DOHH2 (cell line): ENCODE data around the gene MACROD2.

Experiments
- H3F3A ChIP-seq: fragments of 200-600 bp; sonication (generic), shearing (Covaris generic); 2 replicates; pipeline ENCODE4 v1.6.0; 2016; ENCODE audit warnings: antibody characterized with exemption, mild to moderate bottlenecking; ENCODE audit not compliant: control insufficient read depth, insufficient read depth
- H3K27ac ChIP-seq: fragments of 200-600 bp; sonication (generic); 2 replicates; pipeline ENCODE4 v1.5.1; 2014; ENCODE audit warnings: low read depth, mild to moderate bottlenecking, low read length, moderate library complexity
- H3K27me3 ChIP-seq: fragments of 200-600 bp; sonication (generic); 2 replicates; pipeline ENCODE4 v1.6.1; 2014; ENCODE audit warnings: mild to moderate bottlenecking, low read length, mixed read lengths; ENCODE audit not compliant: control insufficient read depth
- H3K36me3 ChIP-seq: fragments of 200-600 bp; sonication (generic); 2 replicates; pipeline ENCODE4 v1.6.1; 2014; ENCODE audit warnings: mild to moderate bottlenecking, low read length, moderate library complexity, mixed read lengths; ENCODE audit not compliant: control insufficient read depth
- H3K4me1 ChIP-seq: fragments of 200-600 bp; sonication (generic); 2 replicates; pipeline ENCODE4 v1.6.1; 2014; ENCODE audit warnings: mild to moderate bottlenecking, low read length, mixed read lengths; ENCODE audit not compliant: control insufficient read depth
- H3K4me2 ChIP-seq: fragments of 200-600 bp; sonication (generic); 2 replicates; pipeline ENCODE4 v1.6.0; 2014; ENCODE audit warnings: mild to moderate bottlenecking, low read length, moderate library complexity
- H3K4me3 ChIP-seq: fragments of 200-600 bp; sonication (generic); 2 replicates; pipeline ENCODE4 v1.5.1; 2014; ENCODE audit warnings: mild to moderate bottlenecking, low read length, mixed read lengths
- H3K79me2 ChIP-seq: fragments of 200-600 bp; sonication (generic); 2 replicates; pipeline ENCODE4 v1.6.1; 2014; ENCODE audit warnings: mild to moderate bottlenecking, low read length, mixed read lengths; ENCODE audit not compliant: control insufficient read depth
- H3K9me2 ChIP-seq: fragments of 200-600 bp; sonication (generic); replicated peaks from 2 replicates; pipeline ENCODE4 v1.6.1; 2014; ENCODE audit warnings: mild to moderate bottlenecking, low read length, mixed read lengths; ENCODE audit not compliant: control insufficient read depth
- H3K9me3 ChIP-seq: fragments of 200-600 bp; sonication (generic); 2 replicates; pipeline ENCODE4 v1.6.1; 2014; ENCODE audit warnings: antibody characterized with exemption, low read length, mixed read lengths; ENCODE audit not compliant: control insufficient read depth, insufficient read depth
- H4K20me1 ChIP-seq: fragments of 200-600 bp; sonication (generic); 2 replicates; pipeline ENCODE4 v1.6.0; 2014; ENCODE audit warnings: low read depth, mild to moderate bottlenecking, antibody characterized with exemption, low read length, moderate library complexity; ENCODE audit not compliant: control insufficient read depth, insufficient read depth
- CTCF ChIP-seq: fragments of 200-600 bp; sonication (generic); IDR thresholded peaks from one replicate; pipeline ENCODE4 v1.5.1; 2014; ENCODE audit warnings: antibody characterized with exemption, mild to moderate bottlenecking, low read depth, low read length; ENCODE audit not compliant: poor library complexity, severe bottlenecking
- EZH2phosphoT487 ChIP-seq: fragments of 200-600 bp; sonication (generic); IDR thresholded peaks from 2 replicates; pipeline ENCODE4 v1.6.1; 2017; ENCODE audit warnings: borderline replicate concordance, mild to moderate bottlenecking, antibody characterized with exemption, low read length, moderate library complexity, mixed read lengths

Gene MACROD2

GRCh38 chr20:14989535-14990290 is 994.4 kb downstream of the MACROD2 start:
- TF ChIP-seq CTCF (no peak), EZH2phosphoT487 (no peak)
- no peak overlapping the region for H3K27ac ChIP-seq
- no peaks in the 10 kb centered on the region for H4K20me1 ChIP-seq
- no peak overlapping the region for H3K4me3 ChIP-seq
- H3K79me2 ChIP-seq = no peaks in the 10 kb centered on the region
- H3K9me3 ChIP-seq = no peaks in the 10 kb centered on the region
- H3K4me1 ChIP-seq = no peaks in the 10 kb centered on the region
- no peaks in the 10 kb centered on the region for H3K9me2 ChIP-seq
- no peaks in the 10 kb centered on the region for H3K36me3 ChIP-seq
- no peaks in the 10 kb centered on the region for H3F3A ChIP-seq
- H3K4me2 ChIP-seq = no peak overlapping the region
- H3K27me3 ChIP-seq = no peaks in the 10 kb centered on the region

DNA sequence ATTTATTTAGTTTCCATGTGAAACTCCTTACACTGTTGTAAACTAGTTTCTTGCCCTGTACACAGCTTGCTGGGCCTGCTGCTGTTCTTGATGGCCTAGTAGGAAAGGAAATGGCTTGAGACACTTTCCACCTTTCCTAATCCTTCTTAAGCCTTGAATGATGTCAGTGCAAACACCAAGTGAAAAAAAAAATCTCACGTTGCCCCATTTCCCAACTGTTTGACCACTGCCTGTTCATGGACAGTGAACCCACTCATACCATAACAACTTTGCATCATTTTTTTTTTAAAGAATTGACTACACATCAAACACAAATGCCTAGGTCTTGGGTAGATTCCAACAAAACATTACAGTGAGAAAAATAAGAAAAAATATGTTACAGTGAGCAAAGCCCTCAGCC is 995.7 kb downstream of the MACROD2 start:
- no peak overlapping the region for H3K4me3 ChIP-seq
- H3K36me3 ChIP-seq = no peaks in the 10 kb centered on the region
- no peaks in the 10 kb centered on the region for H3K4me1 ChIP-seq
- H3K9me3 ChIP-seq = no peaks in the 10 kb centered on the region
- no peaks in the 10 kb centered on the region for H4K20me1 ChIP-seq
- H3K79me2 ChIP-seq = no peaks in the 10 kb centered on the region
- no peak overlapping the region for H3K27ac ChIP-seq
- no peak overlapping the region for H3K4me2 ChIP-seq
- no peaks in the 10 kb centered on the region for H3F3A ChIP-seq
- no peaks in the 10 kb centered on the region for H3K27me3 ChIP-seq
- TF ChIP-seq CTCF = no peak
- no peak for TF ChIP-seq EZH2phosphoT487
- no peaks in the 10 kb centered on the region for H3K9me2 ChIP-seq

GRCh38 chr20:14992153-14992552 is 996.8 kb downstream of the MACROD2 start:
- H3K4me1 ChIP-seq = no peaks in the 10 kb centered on the region
- no peaks in the 10 kb centered on the region for H4K20me1 ChIP-seq
- H3K4me2 ChIP-seq = no peak overlapping the region
- no peak overlapping the region for H3K27ac ChIP-seq
- H3K9me3 ChIP-seq = no peaks in the 10 kb centered on the region
- H3F3A ChIP-seq = no peaks in the 10 kb centered on the region
- H3K9me2 ChIP-seq = no peaks in the 10 kb centered on the region
- TF ChIP-seq CTCF = no peak
- TF ChIP-seq EZH2phosphoT487 = no peak
- H3K4me3 ChIP-seq = no peak overlapping the region
- H3K79me2 ChIP-seq = no peaks in the 10 kb centered on the region
- H3K36me3 ChIP-seq = no peaks in the 10 kb centered on the region
- H3K27me3 ChIP-seq = no peaks in the 10 kb centered on the region
